Activated naive CD8-positive, alpha-beta T cell treated with anti-CD3 and anti-CD28 coated beads, Interleukin-2, amount 50 U/mL, for 24 hours (primary cell): ENCODE results near the gene DNAJC15.
"Not testable (repeated sequence)": the region's sequence is repeated elsewhere in the genome, so short reads cannot be mapped to it uniquely, and the experiment has no call there.

Source experiments
- ATAC-seq: fragments of 150-1000 bp; cut with Tn5 transposase; one replicate; pipeline ENCODE4 v1.10.0; 2021
- DNase-seq: peaks from one replicate; pipeline ENCODE4 v3.0.0; 2021
- H3K27ac Mint-ChIP-seq: one replicate; pipeline ENCODE4 v1.8.0; 2021; ENCODE audit warnings: mild to moderate bottlenecking, mixed read lengths
- H3K27me3 Mint-ChIP-seq: one replicate; pipeline ENCODE4 v1.8.0; 2021; ENCODE audit warnings: mixed read lengths
- H3K36me3 Mint-ChIP-seq: one replicate; pipeline ENCODE4 v1.8.0; 2021; ENCODE audit warnings: low read depth, mixed read lengths
- H3K4me1 Mint-ChIP-seq: one replicate; pipeline ENCODE4 v1.8.0; 2021; ENCODE audit warnings: mixed read lengths
- H3K4me3 Mint-ChIP-seq: one replicate; pipeline ENCODE4 v1.8.0; 2021; ENCODE audit warnings: mild to moderate bottlenecking, moderate library complexity, mixed read lengths
- H3K9me3 Mint-ChIP-seq: one replicate; pipeline ENCODE4 v1.8.0; 2021; ENCODE audit warnings: mixed read lengths

Gene DNAJC15

GRCh38 chr13:43020794-43021193 lies 2.6 kb upstream of the DNAJC15 start:
- Mint-ChIP-seq H3K9me3 (no peaks in the 10 kb centered on the region), H3K27ac (no peak overlapping the region), H3K36me3 (no peaks in the 10 kb centered on the region), H3K4me1 (peaks cover 17% of the 10 kb centered on the region), H3K4me3 (no peak overlapping the region), H3K27me3 (no peaks in the 10 kb centered on the region)
- no peak for ATAC-seq
- no peak for DNase-seq

- no peak for DNase-seq
- Mint-ChIP-seq H3K27me3 (no peaks in the 10 kb centered on the region), H3K4me1 (peaks cover 21% of the 10 kb centered on the region), H3K9me3 (no peaks in the 10 kb centered on the region), H3K27ac (no peak overlapping the region), H3K4me3 (no peak overlapping the region), H3K36me3 (no peaks in the 10 kb centered on the region)
- ATAC-seq = no peak
Measured at GRCh38 chr13:43021926-43022670, 1.3 kb upstream of the DNAJC15 start.

- DNase-seq (no peak), ATAC-seq (no peak)
- H3K27ac Mint-ChIP-seq = peak overlapping the region; percentile 91
- peak overlapping the region; percentile 89 for H3K4me3 Mint-ChIP-seq
- no peaks in the 10 kb centered on the region for H3K36me3 Mint-ChIP-seq
- no peaks in the 10 kb centered on the region for H3K27me3 Mint-ChIP-seq
- no peaks in the 10 kb centered on the region for H3K9me3 Mint-ChIP-seq
- peaks cover 23% of the 10 kb centered on the region for H3K4me1 Mint-ChIP-seq
Measured at GRCh38 chr13:43022934-43023288, 475 bp upstream of the DNAJC15 start.

GRCh38 chr13:43026262-43026661 lies 2.9 kb downstream of the DNAJC15 start:
- ATAC-seq (no peak), DNase-seq (no peak)
- H3K4me1 Mint-ChIP-seq = peaks cover 34% of the 10 kb centered on the region
- no peaks in the 10 kb centered on the region for H3K36me3 Mint-ChIP-seq
- no peaks in the 10 kb centered on the region for H3K27me3 Mint-ChIP-seq
- H3K4me3 Mint-ChIP-seq = no peak overlapping the region
- H3K27ac Mint-ChIP-seq = no peak overlapping the region
- H3K9me3 Mint-ChIP-seq = no peaks in the 10 kb centered on the region

GRCh38 chr13:43030548-43030947 lies 7.2 kb downstream of the DNAJC15 start:
- Mint-ChIP-seq H3K36me3 (peaks cover 19% of the 10 kb centered on the region), H3K9me3 (peaks cover 10% of the 10 kb centered on the region), H3K27ac (no peak overlapping the region), H3K27me3 (no peaks in the 10 kb centered on the region), H3K4me1 (peaks cover 20% of the 10 kb centered on the region), H3K4me3 (no peak overlapping the region)
- DNase-seq (no peak), ATAC-seq (no peak)

GRCh38 chr13:43031881-43032280 lies 8.5 kb downstream of the DNAJC15 start:
- DNase-seq = no peak
- Mint-ChIP-seq H3K4me3 (no peak overlapping the region), H3K36me3 (peaks cover 19% of the 10 kb centered on the region)

GRCh38 chr13:43033038-43033437 lies 9.7 kb downstream of the DNAJC15 start:
- ATAC-seq = no peak
- H3K27me3 Mint-ChIP-seq = no peaks in the 10 kb centered on the region
- H3K9me3 Mint-ChIP-seq = peaks cover 10% of the 10 kb centered on the region
- no peak overlapping the region for H3K4me3 Mint-ChIP-seq
- peaks cover 19% of the 10 kb centered on the region for H3K36me3 Mint-ChIP-seq
- DNase-seq = no peak
- peaks cover 14% of the 10 kb centered on the region for H3K4me1 Mint-ChIP-seq
- H3K27ac Mint-ChIP-seq = no peak overlapping the region

More at GRCh38 chr13:43031881-43032280, 8.5 kb downstream of the DNAJC15 start:
- ATAC-seq = no peak
- Mint-ChIP-seq H3K27ac (no peak overlapping the region), H3K9me3 (peaks cover 10% of the 10 kb centered on the region), H3K27me3 (no peaks in the 10 kb centered on the region), H3K4me1 (peaks cover 17% of the 10 kb centered on the region)

- peaks cover 19% of the 10 kb centered on the region for H3K36me3 Mint-ChIP-seq
- H3K27me3 Mint-ChIP-seq = no peaks in the 10 kb centered on the region
- peaks cover 12% of the 10 kb centered on the region for H3K4me1 Mint-ChIP-seq
- DNase-seq (no peak), ATAC-seq (no peak)
- no peak overlapping the region for H3K4me3 Mint-ChIP-seq
- no peak overlapping the region for H3K27ac Mint-ChIP-seq
- peaks cover 10% of the 10 kb centered on the region for H3K9me3 Mint-ChIP-seq
Measured at GRCh38 chr13:43036351-43037250, 13.2 kb downstream of the DNAJC15 start.

GRCh38 chr13:43039966-43040365 lies 16.6 kb downstream of the DNAJC15 start:
- Mint-ChIP-seq H3K27me3 (no peaks in the 10 kb centered on the region), H3K36me3 (peaks cover 1% of the 10 kb centered on the region), H3K9me3 (no peaks in the 10 kb centered on the region), H3K4me1 (peaks cover 35% of the 10 kb centered on the region), H3K4me3 (no peak overlapping the region), H3K27ac (no peak overlapping the region)
- DNase-seq = no peak
- ATAC-seq = no peak

- H3K4me3 Mint-ChIP-seq, H3K27me3 Mint-ChIP-seq, H3K27ac Mint-ChIP-seq, H3K36me3 Mint-ChIP-seq, H3K9me3 Mint-ChIP-seq, DNase-seq, ATAC-seq: not testable (repeated sequence)
- H3K4me1 Mint-ChIP-seq = peaks cover 43% of the 10 kb centered on the region
Measured at GRCh38 chr13:43040581-43041368, 17.4 kb downstream of the DNAJC15 start.

- peaks cover 49% of the 10 kb centered on the region for H3K4me1 Mint-ChIP-seq
- H3K9me3 Mint-ChIP-seq = no peaks in the 10 kb centered on the region
- H3K36me3 Mint-ChIP-seq = no peaks in the 10 kb centered on the region
- no peak for DNase-seq
- no peak overlapping the region for H3K27ac Mint-ChIP-seq
- no peaks in the 10 kb centered on the region for H3K27me3 Mint-ChIP-seq
- no peak overlapping the region for H3K4me3 Mint-ChIP-seq
- ATAC-seq = no peak
Measured at GRCh38 chr13:43041369-43041921, 18.1 kb downstream of the DNAJC15 start.

- Mint-ChIP-seq H3K36me3 (no peaks in the 10 kb centered on the region), H3K4me3 (no peak overlapping the region), H3K4me1 (peaks cover 49% of the 10 kb centered on the region), H3K9me3 (no peaks in the 10 kb centered on the region), H3K27me3 (no peaks in the 10 kb centered on the region), H3K27ac (peak overlapping the region; percentile 28)
- ATAC-seq (peak; percentile 89), DNase-seq (no peak)
Measured at GRCh38 chr13:43042410-43042921, 19.1 kb downstream of the DNAJC15 start.

GRCh38 chr13:43044720-43045301 lies 21.4 kb downstream of the DNAJC15 start:
- no peak for DNase-seq
- H3K36me3 Mint-ChIP-seq = no peaks in the 10 kb centered on the region
- H3K27ac Mint-ChIP-seq = peak overlapping the region; percentile 71
- no peaks in the 10 kb centered on the region for H3K9me3 Mint-ChIP-seq
- no peak for ATAC-seq
- no peaks in the 10 kb centered on the region for H3K27me3 Mint-ChIP-seq
- no peak overlapping the region for H3K4me3 Mint-ChIP-seq
- peaks cover 54% of the 10 kb centered on the region for H3K4me1 Mint-ChIP-seq

GRCh38 chr13:43045302-43045773 lies 22.0 kb downstream of the DNAJC15 start:
- H3K36me3 Mint-ChIP-seq, DNase-seq, H3K9me3 Mint-ChIP-seq, ATAC-seq, H3K4me3 Mint-ChIP-seq, H3K27me3 Mint-ChIP-seq: not testable (repeated sequence)
- Mint-ChIP-seq H3K27ac (peak overlapping the region; percentile 71), H3K4me1 (peaks cover 57% of the 10 kb centered on the region)
